SK-N-SH treated with all-trans-retinoic acid at 6 μM for 48 hours (cell line): ENCODE measurements around the gene TMEFF2.

ENCODE experiments used
- CREB5 ChIP-seq: fragments of 250-450 bp; sonication (Bioruptor Pico); IDR thresholded peaks from 2 replicates; pipeline ENCODE4 v1.5.1; 2020; ENCODE audit warnings: low read depth, mild to moderate bottlenecking, moderate library complexity
- CSDC2 ChIP-seq: fragments of 250-450 bp; sonication (Bioruptor Pico); IDR thresholded peaks from 2 replicates; pipeline ENCODE4 v1.5.0; 2020; ENCODE audit warnings: mild to moderate bottlenecking, moderate library complexity
- CSRNP3 ChIP-seq: fragments of 250-450 bp; sonication (Bioruptor Pico); IDR thresholded peaks from 2 replicates; pipeline ENCODE4 v1.5.1; 2021; ENCODE audit warnings: mild to moderate bottlenecking, moderate library complexity
- ISL1 ChIP-seq: fragments of 250-450 bp; sonication (Bioruptor Pico); IDR thresholded peaks from 2 replicates; pipeline ENCODE4 v2.1.2; 2022; ENCODE audit warnings: mild to moderate bottlenecking, moderate library complexity
- PATZ1 ChIP-seq: fragments of 250-450 bp; sonication (Bioruptor Pico); IDR thresholded peaks from 2 replicates; pipeline ENCODE4 v1.8.0; 2020; ENCODE audit warnings: mild to moderate bottlenecking, moderate library complexity, borderline replicate concordance
- RARB ChIP-seq: fragments of 250-450 bp; sonication (Bioruptor Pico); IDR thresholded peaks from 2 replicates; pipeline ENCODE4 v1.8.0; 2021; ENCODE audit warnings: mild to moderate bottlenecking, moderate library complexity
- ZC3H10 ChIP-seq: fragments of 250-450 bp; sonication (Bioruptor Pico); IDR thresholded peaks from 2 replicates; pipeline ENCODE4 v1.5.1; 2021; ENCODE audit warnings: mild to moderate bottlenecking, moderate library complexity
- ZFP30 ChIP-seq: fragments of 450-650 bp; formaldehyde crosslinking; IDR thresholded peaks from 2 replicates; pipeline ENCODE4 v1.5.0; 2022; ENCODE audit warnings: mild to moderate bottlenecking, moderate library complexity
- ZNF8 ChIP-seq: fragments of 450-650 bp; formaldehyde crosslinking; IDR thresholded peaks from 2 replicates; pipeline ENCODE4 v1.5.0; 2020; ENCODE audit warnings: mild to moderate bottlenecking, moderate library complexity

GRCh38 chr2:191931329-191931728 lies 263.4 kb downstream of the TMEFF2 start:
- TF ChIP-seq ISL1 (CRISPR knock-in tag), result no peak
- no peak for TF ChIP-seq CSDC2
- no peak for TF ChIP-seq ZC3H10 (CRISPR knock-in tag)
- TF ChIP-seq CSRNP3 (CRISPR knock-in tag), result no peak
- no peak for TF ChIP-seq ZNF8 (CRISPR knock-in tag)
- TF ChIP-seq CREB5 (CRISPR knock-in tag), result no peak
- TF ChIP-seq PATZ1 (CRISPR knock-in tag), result no peak
- no peak for TF ChIP-seq ZFP30 (CRISPR knock-in tag)
- no peak for TF ChIP-seq RARB (CRISPR knock-in tag)
